ENCODE results near the gene GRWD1.

GRWD1 gene

DNA sequence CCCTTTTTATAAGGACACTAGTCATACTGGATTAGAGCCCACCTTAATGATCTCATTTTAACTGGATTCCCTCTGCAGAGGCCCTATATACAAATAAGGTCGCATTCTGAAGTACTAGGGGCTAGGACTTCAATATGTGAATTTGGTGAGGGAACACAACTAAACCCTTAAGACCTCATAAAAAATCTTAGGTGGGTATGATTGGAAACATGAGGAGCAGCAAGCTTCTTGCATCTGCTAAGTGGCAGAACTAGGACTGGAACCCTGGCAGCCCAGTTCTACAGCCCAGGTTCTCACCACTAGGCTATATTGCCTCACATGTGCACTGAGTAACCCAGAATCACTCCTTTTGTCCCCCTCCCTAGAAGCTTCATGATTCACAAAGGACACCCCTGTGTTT is 17.1 kb upstream of the GRWD1 start:
- DNase-seq: no peak

DNA sequence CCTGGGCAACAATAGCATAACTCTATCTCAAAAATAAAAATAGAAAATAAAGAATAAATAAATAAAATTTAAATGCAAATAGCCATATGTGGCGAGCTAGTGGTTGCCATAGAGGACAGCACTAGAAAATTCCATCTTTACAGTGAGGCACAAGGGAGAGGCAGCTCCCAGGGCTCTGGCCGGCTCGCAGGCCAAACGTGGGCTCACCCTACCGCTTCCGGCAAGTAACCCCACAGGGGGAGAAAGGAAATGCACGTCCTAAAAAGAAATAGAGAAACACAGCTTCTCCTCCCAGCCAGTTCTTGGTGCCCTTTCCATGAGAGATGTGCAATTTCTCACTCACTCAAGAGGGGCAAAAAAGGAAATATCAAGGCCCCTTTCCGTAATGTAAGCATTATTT is 12.4 kb upstream of the GRWD1 start:
- no peak for DNase-seq

- DNase-seq: no peak
Observed at GRCh38 chr19:48436586-48436985, 9.2 kb upstream of the GRWD1 start.

- no peak for DNase-seq
Observed at GRCh38 chr19:48441360-48442050, 4.3 kb upstream of the GRWD1 start.

- no peak for DNase-seq
Observed at GRCh38 chr19:48442116-48443035, 3.4 kb upstream of the GRWD1 start.

DNA sequence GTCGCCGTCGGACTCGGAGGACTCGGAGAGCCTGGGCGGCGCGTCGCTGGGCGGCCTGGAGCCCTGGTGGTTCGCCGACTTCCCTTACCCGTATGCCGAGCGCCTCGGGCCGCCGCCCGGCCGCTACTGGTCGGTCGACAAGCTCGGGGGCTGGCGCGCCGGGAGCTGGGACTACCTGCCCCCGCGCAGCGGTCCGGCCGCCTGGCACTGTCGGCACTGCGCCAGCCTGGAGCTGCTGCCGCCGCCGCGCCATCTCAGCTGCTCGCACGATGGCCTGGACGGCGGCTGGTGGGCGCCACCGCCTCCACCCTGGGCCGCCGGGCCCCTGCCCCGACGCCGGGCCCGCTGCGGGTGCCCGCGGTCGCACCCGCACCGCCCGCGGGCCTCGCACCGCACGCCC is 2.5 kb upstream of the GRWD1 start:
- peak; percentile 17 for DNase-seq

DNA sequence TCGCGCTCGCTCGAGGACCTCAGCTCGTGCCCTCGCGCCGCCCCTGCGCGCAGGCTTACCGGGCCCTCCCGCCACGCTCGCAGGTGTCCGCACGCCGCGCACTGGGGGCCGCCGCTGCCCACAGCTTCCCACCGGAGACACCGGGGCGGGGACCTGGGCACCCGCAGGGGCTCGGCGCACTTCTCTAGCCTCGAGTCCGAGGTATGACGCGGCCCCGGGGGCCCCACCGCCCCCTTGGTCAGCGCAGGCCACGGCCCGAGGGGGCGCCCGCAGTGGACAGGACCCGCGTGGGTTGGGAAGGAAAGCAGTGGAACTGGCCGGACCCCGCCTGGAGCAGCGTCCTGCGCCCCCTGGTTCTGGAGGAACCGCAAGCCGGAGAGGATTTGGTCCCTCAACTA is 2.1 kb upstream of the GRWD1 start:
- no peak for DNase-seq

- DNase-seq: peak; percentile 12
Observed at GRCh38 chr19:48444129-48444935, 1.5 kb upstream of the GRWD1 start.

DNA sequence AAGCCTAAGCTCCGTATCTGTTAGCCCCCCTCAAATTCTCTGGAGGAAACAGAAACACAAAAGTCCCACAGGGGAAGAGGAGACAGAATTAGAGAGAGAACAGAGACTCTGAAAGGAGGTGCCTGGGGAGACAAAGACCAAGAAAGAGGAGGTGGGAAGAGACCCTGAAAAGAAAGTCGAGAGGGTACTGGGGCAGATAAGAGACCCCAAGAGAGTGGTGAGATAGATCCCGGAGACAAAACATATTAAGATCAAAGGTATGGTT is 915 bp upstream of the GRWD1 start:
- no peak for DNase-seq

GRCh38 chr19:48445256-48445605 is 552 bp upstream of the GRWD1 start:
- DNase-seq: peak; percentile 53

- no peak for DNase-seq
Observed at GRCh38 chr19:48446579-48446978, 796 bp downstream of the GRWD1 start.

DNA sequence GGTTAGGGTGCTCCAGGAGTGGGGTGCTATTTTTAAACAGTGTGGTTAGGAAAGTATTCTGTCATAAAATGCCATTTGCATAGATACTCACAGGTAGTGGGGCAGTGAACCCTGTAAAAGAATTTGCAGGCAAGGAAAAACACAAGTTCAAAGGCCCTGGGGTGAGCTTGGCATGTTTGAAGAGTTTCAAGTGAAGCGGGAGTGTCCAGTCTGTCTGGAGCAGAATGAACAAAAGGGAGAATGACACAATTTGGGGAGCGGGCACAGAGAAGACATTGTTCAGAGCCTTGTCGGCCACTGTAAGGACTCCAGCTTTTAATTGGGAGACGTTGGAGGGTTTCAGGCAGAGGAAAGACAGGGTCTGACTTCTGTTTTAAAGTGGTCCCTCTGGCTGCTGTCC is 2.8 kb downstream of the GRWD1 start:
- DNase-seq: no peak

DNA sequence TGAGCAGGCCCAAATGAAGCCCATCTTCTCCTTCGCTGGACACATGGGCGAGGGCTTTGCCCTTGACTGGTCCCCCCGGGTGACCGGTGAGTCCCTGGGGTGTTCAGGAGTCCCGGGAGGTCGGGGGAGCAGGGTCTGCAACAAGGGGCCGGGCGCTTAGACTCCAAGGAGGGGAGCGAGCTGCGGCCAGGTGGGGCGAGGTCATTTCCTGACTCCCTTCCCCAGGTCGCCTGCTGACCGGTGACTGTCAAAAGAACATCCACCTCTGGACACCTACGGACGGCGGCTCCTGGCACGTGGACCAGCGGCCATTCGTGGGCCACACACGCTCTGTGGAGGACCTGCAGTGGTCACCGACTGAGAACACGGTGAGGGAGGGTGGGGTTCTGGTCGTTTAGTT is 4.7 kb downstream of the GRWD1 start:
- no peak for DNase-seq

- DNase-seq: no peak
Observed at GRCh38 chr19:48450863-48451262, 5.1 kb downstream of the GRWD1 start.

DNA sequence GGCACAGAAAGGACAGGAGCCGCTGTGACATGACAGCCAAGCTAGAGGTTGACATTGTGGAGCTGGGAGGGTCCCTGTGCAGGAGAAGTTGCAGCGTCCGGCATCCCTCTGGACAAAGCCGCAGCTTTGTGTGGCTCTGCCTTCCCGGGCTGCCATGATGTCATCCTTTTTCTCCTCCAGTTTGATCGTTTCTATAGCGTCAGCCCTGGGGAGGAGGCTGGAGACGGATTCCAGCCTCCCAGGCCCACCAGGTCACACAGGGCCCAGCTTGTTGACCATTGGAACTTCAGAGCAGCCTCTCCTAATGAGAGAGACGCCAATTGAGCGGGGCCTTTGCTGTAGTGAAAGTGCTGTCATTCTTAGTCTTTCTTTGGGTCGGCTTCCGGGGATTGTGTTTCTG is 5.8 kb downstream of the GRWD1 start:
- DNase-seq: no peak

GRCh38 chr19:48452289-48453190 is 6.8 kb downstream of the GRWD1 start:
- DNase-seq: no peak

GRCh38 chr19:48454150-48454730 is 8.5 kb downstream of the GRWD1 start:
- no peak for DNase-seq

DNA sequence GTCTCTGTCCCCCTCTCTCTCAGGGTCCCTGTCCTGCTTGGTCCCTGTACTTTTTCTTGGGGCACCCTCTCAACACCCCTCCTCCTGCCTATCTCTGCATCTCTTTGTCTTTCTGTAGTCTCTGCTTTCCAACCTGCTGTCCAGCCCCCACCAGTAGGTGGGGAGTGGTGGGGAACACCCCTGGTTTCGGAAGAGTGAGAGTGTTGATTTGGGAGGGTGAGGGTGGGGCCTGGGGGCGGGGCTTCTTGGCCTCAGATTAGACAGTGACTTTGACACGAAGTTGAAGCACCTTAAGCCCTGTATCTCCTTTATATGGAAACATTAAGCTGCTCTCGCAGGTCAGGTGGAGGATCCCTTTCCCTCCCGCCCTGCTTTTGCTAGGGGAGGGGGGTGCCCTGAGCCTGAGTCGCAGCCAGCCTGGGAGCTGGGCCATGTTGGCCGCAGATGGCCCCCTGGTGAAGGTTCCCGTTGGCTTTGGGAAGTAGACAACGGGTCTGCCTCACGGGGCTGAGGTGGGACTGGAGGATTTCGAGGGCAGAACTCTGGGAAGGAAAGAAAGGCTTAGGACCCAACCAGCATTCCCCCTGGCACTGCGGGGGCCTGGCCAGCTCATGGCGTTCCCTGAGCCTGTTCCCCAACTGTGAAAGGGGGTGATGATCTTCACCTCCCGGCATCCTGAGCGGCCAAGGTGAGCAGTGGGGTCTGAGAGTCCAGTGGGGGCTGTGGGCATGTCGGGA is 9.6 kb downstream of the GRWD1 start, which contains the start of gene KCNJ14:
KCNJ14 (plus strand) TSS at position 404 of the 737 bp plus-strand sequence. CDS start 6,151 bp downstream, outside the sequence.
- DNase-seq: no peak

- no peak for DNase-seq
Observed at GRCh38 chr19:48455908-48456562, 10.3 kb downstream of the GRWD1 start.

GRCh38 chr19:48456864-48457263 is 11.1 kb downstream of the GRWD1 start:
- DNase-seq: no peak

GRCh38 chr19:48458016-48458415 is 12.2 kb downstream of the GRWD1 start:
- DNase-seq: no peak
